Stimulated activated CD8-positive, alpha-beta memory T cell treated with anti-CD3 and anti-CD28 coated beads, Interleukin-15, amount 100 ng/mL, for 24 hours (primary cell): ENCODE results near the gene SF3B4.
"Not testable (repeated sequence)": the region's sequence is repeated elsewhere in the genome, so short reads cannot be mapped to it uniquely, and the experiment has no call there.

Experiments
- DNase-seq: peaks from one replicate; pipeline ENCODE4 v3.0.0-alpha.2; 2020; ENCODE audit warnings: low read depth

Gene SF3B4

DNA sequence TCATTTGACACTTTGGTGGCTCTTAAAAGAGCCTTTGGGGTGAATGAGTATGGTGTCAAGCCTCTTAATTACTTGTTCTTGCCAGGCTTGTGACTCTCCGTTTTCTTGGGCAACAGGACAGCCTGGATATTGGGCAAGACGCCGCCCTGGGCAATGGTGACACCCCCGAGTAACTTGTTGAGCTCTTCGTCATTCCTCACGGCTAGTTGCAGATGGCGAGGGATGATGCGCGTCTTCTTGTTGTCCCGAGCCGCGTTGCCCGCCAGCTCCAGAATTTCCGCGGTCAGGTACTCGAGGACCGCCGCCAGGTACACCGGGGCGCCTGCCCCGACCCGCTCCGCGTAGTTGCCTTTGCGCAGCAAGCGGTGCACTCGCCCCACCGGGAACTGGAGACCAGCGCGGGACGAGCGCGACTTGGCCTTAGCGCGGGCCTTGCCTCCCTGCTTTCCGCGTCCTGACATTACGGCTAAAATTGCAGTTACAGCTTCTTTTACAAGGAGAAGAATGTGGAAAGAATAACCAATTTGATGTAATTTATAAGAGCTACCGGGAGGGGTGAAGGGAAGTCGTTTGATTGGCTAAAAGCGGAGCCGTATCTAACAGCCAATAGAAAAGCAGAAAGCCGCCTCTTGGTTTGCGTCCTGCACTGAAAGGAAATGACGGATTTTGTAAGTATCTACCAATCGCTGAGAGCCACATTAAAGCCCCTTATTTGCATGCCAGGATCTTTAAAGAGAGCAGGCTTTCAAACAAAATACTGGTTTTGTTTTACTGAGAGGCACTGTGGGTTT lies 40.0 kb downstream of the SF3B4 start:
- peak; percentile 49 for DNase-seq

- DNase-seq, result not testable (repeated sequence)
Observed at GRCh38 chr1:149887196-149887455, 40.5 kb downstream of the SF3B4 start.

- DNase-seq, result peak; percentile 57
Observed at GRCh38 chr1:149886396-149887195, 41.0 kb downstream of the SF3B4 start.

GRCh38 chr1:149886121-149886395 lies 41.5 kb downstream of the SF3B4 start:
- not testable (repeated sequence) for DNase-seq

DNA sequence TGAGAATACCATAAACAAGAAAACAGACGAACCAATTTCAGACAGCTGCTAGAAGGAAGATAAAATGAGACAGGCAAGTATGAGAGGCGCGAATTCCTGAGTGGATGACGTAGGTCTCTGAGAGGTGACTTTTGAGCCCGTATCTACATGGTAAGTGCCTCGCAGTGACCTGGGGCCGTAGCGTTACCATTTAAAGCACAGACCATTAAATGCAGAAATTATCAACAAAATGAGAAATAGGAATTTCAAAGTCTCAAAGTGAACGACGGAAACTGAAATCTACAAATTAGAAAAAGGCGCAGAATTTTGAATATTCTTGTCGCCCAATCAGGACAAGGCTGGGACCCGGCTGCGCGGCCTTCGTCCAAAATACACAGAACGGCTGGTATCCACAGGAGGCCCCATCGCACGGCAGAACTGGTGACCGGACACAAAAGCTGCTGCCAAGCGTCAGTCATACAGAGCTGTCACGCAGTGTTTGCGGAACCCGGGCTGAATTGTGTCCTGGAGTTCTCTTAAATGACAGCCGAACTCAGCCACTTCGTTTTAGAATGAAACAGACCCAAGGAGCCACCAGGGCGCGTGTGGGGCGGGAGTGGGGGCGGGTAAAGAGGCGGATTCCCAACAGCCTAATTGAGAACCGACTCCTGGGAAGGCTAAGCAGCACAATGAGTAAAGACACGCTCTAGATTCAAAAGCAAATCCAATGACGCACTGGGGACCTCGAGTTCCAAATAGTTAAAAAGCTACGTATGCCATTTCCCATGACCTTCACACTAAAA lies 42.1 kb downstream of the SF3B4 start:
- peak; percentile 22 for DNase-seq

DNA sequence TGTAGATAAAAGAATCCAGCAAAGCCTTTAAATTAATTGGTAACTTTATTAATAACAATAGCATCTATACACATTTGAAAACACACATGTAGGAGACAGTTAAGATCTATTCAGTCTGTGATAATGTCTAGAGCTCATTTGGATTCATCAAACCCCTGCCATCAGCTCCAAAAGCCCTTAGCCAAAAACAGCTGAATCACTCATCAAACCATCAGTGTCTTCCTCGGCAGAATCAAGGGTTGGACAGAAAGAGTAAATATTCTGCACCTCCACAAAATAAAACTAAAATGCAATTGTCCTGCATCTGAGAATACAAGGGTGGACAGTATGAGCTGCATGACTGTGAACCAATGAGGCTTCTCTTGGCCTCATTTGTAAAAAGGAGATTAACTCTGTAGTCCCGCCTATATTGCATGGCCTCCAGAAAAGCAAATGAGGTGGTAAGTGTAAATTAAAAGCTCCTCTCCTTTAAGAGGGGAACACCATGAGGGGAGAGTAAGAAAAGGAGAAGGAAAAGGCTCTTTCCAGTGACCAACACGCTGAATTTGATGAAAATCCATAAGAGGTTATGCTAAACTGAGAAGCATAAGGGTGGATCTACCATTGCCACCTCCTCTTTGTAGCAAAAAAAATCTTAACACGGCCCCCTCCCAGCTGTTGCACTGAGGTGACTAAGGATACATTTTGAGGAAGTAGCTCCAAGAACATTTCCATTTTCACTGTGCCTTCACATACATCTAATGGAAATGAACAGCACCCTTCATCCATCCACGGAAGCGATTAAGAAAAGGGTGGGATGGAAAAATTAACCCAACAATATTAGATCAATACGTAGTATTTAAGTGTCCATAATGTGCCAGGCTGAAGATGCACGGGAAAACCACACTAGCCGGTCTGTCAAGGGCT lies 42.9 kb downstream of the SF3B4 start:
- no peak for DNase-seq

DNA sequence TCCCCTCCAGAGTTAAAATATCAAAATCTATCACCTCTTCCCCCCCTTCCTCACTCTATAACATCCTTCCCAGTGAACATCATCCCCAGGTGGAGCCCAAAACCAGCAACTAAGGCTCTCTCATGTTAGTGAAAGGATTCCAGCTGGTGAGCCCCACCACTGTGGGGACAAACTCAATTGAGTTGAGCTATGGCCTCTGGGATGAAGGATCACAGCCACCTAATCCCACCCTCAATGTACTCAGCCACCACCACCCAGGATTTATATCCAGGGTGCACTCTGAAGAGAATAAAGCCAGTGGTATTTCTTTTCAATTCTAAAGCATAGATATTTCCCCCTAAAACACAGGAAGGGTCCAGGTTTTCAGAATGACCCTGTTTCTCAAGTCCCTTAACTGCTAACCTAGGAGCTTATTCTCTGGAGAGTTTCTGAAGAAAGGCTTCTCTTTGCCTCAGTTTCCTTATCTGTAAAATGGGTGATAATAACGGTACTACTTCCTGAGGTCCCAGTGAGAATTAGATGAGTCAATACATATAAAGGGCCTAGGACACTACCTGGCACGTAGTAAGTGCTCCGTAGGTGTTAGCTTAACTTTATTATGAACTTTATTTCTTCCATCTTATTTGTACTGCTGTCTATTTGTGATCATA lies 43.9 kb downstream of the SF3B4 start:
- no peak for DNase-seq

- DNase-seq, result no peak
Observed at GRCh38 chr1:149881876-149882275, 45.7 kb downstream of the SF3B4 start.

GRCh38 chr1:149879556-149879955 lies 48.0 kb downstream of the SF3B4 start:
- DNase-seq, result no peak

GRCh38 chr1:149877211-149877946 lies 50.2 kb downstream of the SF3B4 start:
- DNase-seq, result no peak
